Keratinocyte (primary cell): Measurements from ENCODE around the gene RGPD3.
"Not testable (repeated sequence)": the region's sequence is repeated elsewhere in the genome, so short reads cannot be mapped to it uniquely, and the experiment has no call there.

ENCODE experiments used
- EZH2 ChIP-seq: IDR thresholded peaks from one replicate; pipeline ENCODE4 v1.6.1; 2012; ENCODE audit warnings: inconsistent platforms, mild to moderate bottlenecking, low read length, moderate library complexity
- TF ChIP-seq, protein P1 (sequence below), 3 experiments: IDR thresholded peaks in 1 of 3; conservative IDR thresholded peaks in 1 of 3; optimal IDR thresholded peaks in 1 of 3; 2 replicates in 2 of 3; 3 replicates in 1 of 3; pipeline versions ENCODE3 to v1.5.1; 2011; ENCODE audit warnings: low read length in 3 of 3, mild to moderate bottlenecking in 3 of 3, moderate library complexity in 2 of 3, control low read depth in 1 of 3, inconsistent platforms in 1 of 3; ENCODE audit not compliant: insufficient read depth in 2 of 3; ENCODE audit errors: extremely low read depth in 1 of 3

DNA sequence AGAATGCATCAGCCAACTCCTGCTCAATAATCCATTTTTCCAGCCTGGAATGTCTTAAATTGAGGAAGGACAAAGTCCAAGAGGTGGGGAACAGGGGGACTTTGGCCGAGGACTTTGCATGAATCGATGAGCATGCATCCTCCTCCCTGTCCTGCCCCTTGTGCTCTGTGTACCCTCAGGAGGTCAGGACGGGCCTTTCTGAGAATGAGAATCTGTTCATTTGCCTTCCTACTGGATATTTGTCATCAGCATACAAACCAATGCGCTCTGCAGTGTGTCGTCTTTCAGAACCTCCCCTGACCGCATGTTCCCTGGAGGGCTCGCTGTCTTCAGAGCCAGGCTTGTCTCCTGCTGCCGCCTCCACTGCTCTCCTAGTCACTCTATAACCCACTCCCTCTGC is 83.7 kb downstream of the RGPD3 start:
- TF ChIP-seq, protein P1, sequence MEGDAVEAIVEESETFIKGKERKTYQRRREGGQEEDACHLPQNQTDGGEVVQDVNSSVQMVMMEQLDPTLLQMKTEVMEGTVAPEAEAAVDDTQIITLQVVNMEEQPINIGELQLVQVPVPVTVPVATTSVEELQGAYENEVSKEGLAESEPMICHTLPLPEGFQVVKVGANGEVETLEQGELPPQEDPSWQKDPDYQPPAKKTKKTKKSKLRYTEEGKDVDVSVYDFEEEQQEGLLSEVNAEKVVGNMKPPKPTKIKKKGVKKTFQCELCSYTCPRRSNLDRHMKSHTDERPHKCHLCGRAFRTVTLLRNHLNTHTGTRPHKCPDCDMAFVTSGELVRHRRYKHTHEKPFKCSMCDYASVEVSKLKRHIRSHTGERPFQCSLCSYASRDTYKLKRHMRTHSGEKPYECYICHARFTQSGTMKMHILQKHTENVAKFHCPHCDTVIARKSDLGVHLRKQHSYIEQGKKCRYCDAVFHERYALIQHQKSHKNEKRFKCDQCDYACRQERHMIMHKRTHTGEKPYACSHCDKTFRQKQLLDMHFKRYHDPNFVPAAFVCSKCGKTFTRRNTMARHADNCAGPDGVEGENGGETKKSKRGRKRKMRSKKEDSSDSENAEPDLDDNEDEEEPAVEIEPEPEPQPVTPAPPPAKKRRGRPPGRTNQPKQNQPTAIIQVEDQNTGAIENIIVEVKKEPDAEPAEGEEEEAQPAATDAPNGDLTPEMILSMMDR (optimal IDR thresholded peaks at IDR 0.05 in 1 of 3, IDR thresholded peaks at IDR 0.05 in 1 of 3, conservative IDR thresholded peaks at IDR 0.05 in 1 of 3; ENCODE audit: extremely low read depth in 1 of 3, insufficient read depth in 2 of 3, low read length in 3 of 3), result not testable (repeated sequence)
- TF ChIP-seq EZH2, result not testable (repeated sequence)
